GM19395 (cell line): ENCODE results near the gene RTRAF.
A peak's percentile ranks its signal among the peaks of the same experiment; 100 is the strongest.

ENCODE experiments used
- ATAC-seq: cut with Tn5 transposase; IDR thresholded peaks from one replicate; pipeline ENCODE4 v1.9.1; 2021; ENCODE audit warnings: mild to moderate bottlenecking, moderate library complexity; ENCODE audit not compliant: unreplicated experiment

RTRAF gene

DNA sequence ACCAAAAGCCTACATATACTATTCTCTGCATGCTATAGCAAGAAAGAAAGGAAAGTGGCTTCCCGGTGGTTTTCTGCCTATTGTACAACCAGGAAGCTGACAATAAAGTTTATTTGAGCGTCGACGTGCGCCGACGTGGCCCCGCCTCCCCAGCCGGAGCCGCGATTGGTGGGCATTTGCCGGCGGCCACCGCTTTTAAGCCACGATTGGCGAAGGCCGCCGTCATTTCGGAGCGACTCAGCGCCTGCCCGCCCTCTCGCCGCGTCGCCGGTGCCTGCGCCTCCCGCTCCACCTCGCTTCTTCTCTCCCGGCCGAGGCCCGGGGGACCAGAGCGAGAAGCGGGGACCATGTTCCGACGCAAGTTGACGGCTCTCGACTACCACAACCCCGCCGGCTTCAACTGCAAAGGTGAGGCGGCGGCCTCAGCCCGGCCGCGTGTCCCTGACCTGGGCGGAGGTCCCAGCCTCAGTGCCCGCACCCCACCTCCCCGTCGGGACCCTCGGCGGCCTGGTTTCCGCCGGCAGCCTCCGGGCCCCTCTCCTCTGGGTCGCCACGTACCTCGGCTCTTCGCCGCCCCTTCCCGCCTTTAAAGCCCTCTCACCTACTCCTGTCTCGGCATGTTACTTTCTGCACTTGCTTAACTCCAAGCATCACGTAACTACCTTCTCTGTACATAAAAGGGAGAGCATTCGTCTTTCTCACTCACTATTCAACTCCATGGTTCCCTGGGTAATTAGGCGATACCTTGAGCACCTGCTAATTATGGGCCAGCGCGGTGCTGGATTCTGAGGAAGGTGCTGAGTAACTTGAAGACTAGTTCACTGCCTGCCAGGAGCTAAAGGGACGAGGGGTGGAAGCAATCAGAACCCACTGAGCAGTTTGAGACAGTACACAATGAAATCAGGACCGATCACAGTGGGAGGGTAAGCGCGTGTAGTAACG, at the start of gene RTRAF:
RTRAF (plus strand) TSS at position 254 of the 942 bp plus-strand sequence; CDS start at position 348, 94 bp downstream.
- peak; percentile 89 for ATAC-seq

DNA sequence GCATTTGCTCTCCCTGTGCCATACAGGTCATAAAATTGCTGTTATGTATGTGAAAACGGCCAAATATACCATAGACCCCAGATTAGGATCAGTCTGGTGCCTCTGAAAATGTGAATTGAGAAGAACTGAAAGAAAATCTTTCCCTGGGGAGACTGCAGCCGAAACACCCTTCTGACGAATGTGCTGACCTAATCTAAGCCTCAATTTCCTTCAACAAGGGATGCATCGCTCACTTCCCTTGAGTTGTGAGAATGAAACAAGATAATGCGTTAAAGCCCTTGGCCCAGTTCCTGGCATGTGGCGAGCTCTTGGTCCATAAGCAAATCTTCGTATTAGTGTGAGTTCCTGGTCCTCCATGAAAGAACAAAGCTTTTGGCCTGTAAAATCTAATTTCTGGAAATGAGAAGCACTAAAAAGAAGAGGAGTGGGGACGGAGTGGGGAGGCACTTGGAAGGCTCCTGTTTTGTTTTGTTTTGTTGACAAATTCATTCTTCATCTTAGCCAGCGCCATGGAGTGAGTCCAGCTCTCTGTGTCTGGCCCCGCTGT, 49.5 kb upstream of the RTRAF start:
- no peak for ATAC-seq

DNA sequence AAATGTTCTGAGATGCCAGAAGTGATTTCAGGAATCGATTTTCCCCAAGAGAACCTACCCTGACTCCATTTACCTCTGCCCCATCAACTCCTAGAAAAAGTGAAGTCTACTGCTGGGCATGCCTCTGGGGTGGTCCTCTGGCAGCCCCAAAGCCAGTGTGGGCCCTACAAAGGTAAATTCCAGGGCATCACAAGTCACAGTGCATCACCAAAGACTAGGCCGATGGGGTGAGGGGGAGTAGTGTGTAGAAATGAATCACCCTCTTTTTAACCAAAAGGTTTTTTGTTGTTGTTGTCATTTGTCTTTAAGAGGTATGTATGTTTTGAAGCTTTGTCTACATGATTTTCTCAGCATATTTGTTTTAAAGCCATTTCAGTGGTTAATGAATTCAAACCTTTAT, 46.4 kb upstream of the RTRAF start:
- ATAC-seq, result no peak

DNA sequence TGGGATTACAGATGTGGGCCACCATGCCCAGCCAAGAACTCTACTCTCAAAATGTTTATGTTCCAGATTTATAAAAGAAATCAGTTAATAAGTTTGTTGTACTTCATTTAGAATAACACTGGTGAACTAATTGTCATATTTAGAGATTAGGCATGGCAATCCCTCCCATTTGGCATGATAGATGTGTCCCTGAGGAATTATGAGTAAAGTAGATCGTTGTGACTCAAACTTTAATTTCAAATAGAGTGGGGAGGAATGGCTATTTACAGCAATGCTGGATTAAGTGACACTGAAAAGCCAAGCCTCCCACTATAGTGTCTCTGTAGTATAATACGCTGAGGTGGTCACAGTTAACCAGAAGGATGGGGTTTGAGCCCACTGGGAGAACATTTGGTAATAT, 39.3 kb upstream of the RTRAF start:
- ATAC-seq, result no peak

DNA sequence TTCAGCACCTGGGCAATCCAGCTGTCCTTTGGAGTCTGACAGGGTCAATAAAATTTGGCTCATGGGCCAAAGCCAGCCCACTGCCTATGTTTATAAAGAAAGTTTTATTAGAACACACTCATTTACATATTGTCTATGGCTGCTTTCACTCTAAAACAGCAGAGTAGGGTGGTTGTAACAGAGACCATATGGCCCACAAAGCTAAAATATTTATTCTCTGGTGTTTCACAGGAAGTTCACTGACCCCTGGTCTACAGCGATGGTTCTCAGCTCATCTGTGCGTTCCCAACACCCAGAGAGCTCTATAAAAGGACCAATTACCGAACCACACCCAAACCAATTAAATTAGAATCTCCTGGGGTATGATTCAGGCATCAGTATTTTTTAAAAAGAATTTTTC, 37.7 kb upstream of the RTRAF start:
- ATAC-seq, result no peak

DNA sequence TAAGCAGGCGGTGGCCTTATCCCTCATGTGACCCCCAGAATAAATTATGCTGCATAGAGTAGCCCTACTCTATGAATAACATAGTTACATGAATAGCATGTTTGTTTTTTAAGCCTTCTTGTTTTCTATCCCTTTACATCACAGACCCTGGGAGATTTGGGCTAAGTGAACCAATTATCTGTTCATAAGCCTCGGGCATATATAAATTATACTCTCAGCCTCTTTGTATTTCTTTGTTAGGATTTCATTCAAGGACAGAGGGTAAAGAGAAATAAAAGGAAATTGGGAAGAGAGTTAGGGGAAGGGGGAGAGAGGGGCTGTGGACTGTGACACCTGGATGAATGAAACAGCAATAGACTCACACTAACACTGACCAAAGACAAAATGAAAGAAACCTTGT, 35.3 kb upstream of the RTRAF start:
- no peak for ATAC-seq

DNA sequence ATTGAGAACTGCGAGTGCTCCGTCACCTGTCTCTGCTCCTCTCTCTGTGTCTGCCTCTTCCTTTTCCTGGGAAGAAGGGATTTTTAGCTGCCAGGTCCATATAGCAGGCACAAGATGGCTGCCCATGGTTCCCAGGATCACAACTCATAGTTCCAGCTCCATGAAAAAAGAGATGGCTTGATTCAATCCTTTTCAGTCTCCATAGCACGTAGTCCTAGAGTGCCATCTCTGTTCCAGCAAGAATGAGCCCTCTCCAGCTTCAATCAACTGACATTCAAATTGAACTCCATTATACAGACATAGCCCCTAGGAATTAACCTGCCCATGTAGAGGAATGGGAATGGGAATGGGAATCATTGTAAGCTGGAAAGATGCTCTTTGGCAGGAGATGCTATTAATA, 34.7 kb upstream of the RTRAF start:
- ATAC-seq, result no peak

DNA sequence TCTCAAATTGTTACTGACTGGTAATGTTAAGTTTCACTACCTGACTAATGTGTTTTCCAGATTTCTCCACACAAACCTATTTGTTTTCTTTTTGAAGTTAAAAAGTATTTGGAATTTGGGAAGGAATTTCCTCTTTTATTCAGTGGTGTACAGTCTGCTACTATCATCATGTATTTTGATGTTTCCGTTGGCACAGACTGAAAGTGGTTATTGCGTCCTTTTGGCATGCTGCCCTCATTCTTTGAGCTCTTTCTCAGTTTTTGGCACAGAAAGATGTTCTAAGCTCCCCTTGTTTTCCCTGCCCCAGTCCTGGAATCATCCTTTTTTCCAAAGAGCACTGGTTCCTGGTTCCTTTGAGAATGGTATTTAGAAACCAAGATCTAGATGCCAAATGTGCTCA, 31.4 kb upstream of the RTRAF start:
- no peak for ATAC-seq

DNA sequence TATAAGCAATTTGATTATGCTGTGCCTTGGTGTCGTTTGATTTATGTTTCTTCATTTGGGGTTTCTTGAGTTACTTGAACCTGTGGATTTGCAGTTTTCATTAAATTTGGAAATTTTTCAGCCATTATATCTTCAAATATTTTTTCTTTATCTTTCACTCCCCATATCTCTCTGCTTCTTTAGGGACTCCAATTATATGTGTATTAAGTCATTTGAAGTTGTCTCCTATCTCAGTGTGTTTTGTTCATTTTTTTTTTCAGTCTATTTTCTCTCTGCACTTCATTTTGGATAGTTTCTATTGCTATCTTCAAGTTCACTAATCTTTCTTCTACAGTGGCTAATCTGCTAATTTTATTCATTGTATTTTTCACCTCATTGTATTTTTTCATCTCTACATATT, 29.4 kb upstream of the RTRAF start:
- ATAC-seq, result no peak

DNA sequence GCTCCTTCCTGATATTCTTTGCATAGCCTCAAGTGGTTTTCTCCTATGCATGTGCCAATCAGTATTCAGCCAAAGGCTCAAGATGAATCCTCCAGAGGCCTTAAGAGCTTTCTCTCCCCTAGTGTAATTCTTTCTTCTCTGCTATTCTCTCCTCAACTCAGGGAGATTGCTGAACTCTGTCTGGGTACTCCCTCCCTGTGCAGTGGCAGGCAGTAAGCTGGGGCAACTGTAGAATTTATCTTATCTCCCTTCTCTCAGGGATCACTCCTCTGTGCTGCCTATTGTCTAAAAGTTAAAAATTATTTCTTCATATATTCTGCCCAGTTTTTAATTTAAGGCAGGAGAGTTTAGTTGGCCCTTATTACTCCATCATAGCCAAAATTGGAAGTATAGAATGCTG, 28.5 kb upstream of the RTRAF start:
- ATAC-seq, result no peak

DNA sequence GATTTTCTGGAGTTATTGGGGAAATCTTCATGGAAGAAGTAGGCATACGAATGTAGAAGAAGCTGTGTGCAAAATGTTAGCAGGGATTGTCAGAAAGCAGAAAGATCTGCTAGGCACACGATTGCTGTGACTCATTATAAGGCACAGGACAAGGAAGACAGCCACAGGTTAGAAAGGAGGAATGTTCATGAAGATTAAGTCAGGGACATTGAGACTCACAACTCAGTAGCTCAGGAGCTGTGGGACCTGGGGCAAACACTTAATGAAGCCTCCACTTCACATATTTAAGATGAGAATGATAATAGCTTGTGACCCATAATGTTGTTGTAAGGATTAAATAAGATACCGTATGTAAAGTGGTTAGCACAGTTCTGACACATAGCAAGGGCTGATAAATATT, 26.6 kb upstream of the RTRAF start:
- ATAC-seq, result no peak

DNA sequence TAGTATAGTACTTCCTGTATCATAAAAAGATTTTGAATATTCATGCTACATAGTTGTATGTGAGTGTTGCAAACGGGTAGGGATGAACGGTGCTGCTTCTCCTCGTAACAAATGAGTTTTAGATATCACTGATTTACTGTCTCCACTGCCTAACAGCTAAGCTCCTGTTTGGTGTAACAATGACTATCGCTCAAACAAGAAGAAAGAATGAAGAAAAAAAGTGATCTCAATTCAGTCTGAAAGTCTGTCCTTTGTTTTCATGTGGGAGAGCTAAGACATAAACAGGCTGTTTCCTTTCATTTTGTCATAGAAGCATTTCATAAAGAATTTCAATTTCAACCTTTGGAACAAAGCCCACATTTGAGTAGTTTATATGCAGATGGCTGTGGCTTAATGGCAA, 26.1 kb upstream of the RTRAF start:
- ATAC-seq, result no peak

DNA sequence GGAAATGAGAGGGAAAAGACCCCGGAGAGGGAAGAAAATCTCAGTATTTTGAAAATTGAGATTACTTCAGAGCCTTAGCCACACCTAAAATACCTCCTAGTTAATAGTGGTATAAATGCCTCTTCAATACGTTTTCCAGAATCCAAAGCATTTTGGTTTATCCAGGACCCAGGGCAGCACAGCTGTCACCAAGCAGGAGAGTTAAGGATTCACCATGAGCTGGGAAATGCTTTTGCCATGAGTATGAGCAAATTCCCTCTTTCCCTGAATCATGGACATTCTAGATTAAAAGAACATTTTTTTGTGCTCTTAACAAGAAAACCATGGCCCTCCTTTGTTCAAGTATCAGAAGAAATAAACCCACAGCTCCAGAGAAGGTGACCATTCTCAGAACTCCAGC, 21.8 kb upstream of the RTRAF start:
- ATAC-seq, result no peak

DNA sequence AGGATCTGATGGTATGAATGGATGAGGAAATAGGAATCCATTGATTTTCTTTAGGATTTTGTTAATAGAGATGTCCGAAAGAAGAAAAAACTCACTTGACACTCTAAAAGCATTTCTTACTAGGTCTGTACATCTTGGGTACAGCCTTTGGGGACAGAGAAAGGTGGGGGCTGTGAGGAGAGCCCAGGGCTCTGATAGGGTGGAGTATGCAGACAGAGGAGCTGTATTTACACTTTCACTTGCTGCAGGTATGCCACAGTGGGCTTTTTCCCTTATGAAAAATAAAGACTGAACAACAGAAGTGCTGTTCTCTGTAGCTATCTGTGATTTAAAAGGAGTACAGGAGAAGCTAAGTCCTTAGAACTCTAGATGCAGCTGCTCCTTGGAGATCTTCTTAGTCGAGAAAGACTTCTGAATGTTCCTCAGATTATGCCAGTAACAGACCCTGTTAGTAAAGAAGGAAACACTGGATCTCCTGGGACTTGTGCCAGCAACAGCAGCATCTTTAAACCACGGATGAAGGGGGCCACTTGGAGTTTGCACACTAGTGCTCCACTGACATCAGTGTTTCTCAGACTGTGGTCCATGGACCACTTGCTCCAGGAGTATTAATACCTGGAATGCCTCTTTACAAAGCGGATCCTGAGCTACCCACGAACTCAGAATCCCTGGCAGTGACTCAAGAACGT, 19.4 kb upstream of the RTRAF start:
- ATAC-seq, result no peak

DNA sequence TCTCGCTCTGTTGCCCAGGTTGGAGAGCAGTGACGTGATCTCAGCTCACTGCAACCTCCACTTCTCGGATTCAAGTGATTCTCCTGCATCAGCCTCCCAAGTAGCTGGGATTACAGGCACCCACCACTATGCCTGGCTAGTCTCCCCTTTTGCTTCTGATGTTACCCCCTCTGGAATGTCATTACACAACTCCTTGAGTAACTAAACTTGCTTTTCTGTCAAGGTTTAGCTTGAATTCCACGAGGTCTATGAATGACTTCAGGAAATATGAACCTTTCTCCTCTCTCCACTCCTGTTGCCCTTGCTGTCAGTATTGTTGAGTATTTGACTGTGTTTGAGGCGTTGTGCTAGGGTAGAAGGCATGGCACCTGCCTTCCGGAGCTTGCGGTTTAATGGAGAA, 16.8 kb upstream of the RTRAF start:
- ATAC-seq, result no peak

DNA sequence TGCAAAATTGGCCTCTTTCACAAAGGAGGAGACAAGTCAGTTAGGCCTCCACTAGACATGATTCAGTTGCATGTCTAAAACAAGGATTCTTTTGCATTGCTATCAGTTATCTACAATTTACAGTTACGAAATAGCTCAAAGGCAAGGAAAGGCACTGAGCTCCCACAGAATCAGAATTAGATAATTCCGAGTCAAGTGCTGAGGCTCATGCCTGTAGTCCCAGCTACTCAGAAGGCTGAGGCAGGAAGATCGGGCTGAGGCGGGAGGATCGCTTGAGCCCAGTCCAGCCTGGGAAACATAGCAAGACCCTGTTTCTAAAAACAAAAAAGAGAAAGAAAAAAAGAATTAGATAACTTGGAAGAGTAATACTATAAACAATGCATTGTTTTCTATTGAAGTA, 12.3 kb upstream of the RTRAF start:
- no peak for ATAC-seq

DNA sequence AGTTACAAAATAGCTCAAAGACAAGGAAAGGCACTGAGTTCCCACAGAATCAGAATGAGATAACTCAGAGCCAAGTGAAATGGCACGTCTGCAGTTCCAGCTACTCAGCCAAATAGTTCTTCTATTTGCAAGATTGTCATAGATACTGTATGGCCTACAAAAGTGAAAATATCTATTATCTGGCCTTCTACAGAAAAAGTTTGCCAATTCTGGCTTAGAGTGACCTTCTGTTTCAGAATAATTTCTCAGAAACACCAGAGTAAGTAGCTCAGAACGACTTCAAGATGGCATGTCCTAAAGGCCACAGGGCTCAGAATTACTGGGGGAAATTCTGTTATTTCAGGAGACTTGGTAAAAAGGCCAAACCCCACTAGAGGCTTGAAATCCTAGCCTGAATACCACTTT, 10.7 kb upstream of the RTRAF start:
- no peak for ATAC-seq

DNA sequence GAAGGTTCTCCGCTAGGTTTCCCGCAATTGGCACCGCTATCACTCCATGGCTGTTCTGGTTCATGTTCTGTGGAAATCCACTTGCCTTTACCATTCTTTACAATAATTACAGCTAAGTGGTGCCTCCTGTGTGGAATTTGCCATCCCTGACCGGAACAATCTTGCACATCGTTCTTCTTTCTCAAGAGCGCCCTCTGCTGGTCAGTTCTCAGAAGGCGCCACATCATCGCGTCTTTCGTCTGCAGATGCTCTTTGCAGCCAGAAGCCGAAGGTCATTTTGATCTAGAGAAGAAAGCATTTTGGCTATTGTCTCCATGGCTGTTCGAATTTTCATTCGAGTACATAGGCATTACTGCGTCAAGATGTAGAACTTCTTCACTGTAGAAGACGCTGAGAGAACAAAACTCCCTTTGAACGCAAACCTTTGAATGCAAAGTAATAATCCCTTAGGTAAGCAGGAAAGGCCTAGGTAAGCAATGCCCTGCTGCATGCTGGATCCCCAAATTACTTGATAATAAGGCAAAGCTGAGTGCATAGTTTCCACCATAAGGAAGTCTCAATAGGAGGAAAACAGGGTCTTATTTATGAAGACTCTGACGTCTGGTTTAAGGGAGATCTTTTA, 10.1 kb upstream of the RTRAF start:
- ATAC-seq, result peak; percentile 67

DNA sequence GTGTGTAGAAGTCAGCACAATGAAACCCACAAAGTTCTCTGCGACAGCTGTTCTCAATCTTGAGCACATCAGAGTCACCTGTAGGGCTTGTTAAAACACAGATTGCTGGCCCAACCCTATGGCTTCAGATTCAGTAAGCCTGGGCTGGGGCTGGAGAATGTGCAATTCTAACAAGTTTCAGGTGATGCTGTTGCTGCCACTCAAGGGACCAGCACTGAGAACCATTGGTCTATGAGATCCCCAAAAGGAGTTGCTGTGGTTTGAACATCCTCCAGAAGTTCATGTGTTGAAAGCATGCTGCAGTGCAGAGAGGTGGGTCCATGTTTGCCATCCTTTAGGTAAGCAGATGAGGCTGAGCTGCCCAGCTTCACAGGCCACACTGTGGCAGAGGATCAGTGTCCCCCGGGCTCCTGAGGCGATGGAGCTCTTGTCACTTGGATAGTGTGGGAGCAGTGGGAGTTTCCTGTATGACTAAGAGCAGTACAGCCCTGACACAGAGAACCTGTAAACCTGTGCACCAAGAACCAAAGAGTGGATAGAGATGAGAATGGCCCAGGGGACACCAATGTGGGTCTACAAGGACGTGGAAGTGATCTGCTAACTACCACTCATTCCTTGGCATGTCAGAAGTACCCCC, 8.0 kb upstream of the RTRAF start:
- ATAC-seq, result peak; percentile 61

DNA sequence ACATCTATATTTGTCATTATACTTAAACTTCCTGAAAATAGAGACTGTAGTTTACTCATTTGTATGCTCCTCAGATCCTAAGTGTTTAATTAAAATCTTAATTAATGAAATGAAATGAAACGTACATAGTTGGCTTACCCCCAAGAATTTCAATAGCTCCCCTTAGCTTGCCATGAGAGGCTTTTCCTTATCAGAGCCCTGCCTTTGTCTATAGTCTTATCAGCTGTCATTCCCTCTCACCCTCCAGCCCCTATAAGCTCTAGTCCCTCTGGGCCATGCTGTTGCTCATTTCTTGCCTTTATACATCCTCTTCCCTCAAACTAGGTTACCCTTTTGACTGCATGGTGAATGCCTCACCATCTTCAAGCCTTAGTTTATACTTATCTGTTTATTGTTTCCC, 1.1 kb upstream of the RTRAF start:
- ATAC-seq, result no peak

DNA sequence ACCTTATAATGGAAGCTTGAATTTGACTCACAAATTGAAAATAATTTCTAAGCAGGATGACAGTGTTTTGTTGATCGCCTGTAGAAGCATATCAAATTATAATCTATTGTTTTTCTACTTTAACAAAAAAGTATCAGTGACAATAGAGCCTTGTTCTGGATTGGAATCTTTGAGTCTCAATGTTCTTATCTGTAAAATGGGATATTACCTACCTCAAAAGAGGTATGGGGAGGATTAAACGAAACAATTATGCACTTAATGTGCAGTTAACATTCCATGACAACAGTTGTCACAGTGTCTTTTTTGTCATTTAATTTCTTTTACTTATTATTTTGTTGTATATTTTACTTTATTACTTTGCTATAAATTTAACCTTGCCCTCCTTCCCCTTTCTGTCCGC, 1.1 kb downstream of the RTRAF start:
- no peak for ATAC-seq
